GM20000 (cell line): Measurements from ENCODE around the gene TRIO.
A peak's percentile ranks its signal among the peaks of the same experiment; 100 is the strongest.

Experiments
- DNase-seq: peaks from one replicate; pipeline ENCODE4 v3.0.0; 2012; ENCODE audit warnings: low spot score
- TF ChIP-seq, protein P1 (sequence below): IDR thresholded peaks from 2 replicates; pipeline ENCODE4 v1.5.1; 2012; ENCODE audit warnings: mild to moderate bottlenecking, control low read depth; ENCODE audit errors: extremely low read depth, missing control alignments

TRIO gene

GRCh38 chr5:14108170-14108996 lies 34.8 kb upstream of the TRIO start:
- TF ChIP-seq, protein P1, sequence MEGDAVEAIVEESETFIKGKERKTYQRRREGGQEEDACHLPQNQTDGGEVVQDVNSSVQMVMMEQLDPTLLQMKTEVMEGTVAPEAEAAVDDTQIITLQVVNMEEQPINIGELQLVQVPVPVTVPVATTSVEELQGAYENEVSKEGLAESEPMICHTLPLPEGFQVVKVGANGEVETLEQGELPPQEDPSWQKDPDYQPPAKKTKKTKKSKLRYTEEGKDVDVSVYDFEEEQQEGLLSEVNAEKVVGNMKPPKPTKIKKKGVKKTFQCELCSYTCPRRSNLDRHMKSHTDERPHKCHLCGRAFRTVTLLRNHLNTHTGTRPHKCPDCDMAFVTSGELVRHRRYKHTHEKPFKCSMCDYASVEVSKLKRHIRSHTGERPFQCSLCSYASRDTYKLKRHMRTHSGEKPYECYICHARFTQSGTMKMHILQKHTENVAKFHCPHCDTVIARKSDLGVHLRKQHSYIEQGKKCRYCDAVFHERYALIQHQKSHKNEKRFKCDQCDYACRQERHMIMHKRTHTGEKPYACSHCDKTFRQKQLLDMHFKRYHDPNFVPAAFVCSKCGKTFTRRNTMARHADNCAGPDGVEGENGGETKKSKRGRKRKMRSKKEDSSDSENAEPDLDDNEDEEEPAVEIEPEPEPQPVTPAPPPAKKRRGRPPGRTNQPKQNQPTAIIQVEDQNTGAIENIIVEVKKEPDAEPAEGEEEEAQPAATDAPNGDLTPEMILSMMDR = peak; percentile 63
- peak; percentile 71 for DNase-seq

- DNase-seq = peak; percentile 76
- TF ChIP-seq, protein P1 = no peak
These were observed 33.9 kb upstream of the TRIO start for GRCh38 chr5:14109041-14109747.

GRCh38 chr5:14109771-14110170 lies 33.4 kb upstream of the TRIO start:
- TF ChIP-seq, protein P1 = no peak
- no peak for DNase-seq

DNA sequence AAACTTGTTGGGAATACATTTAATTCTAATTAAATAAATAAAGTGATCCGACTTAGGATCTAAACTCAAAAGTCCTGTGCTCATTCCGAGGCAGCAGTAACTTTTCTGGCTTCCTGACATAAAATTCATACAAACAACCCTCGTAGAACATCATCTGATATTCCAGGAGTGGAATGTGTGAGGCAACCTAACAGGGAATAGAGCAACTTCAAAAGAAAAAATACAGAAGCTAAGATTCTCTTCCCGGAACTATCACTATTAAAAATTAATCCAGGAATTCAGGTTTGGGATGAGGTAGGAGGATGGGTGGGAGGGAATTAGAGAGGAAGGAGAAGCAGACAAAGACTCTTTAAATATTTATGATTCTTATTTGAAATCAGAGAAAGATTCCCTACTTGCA lies 32.9 kb upstream of the TRIO start:
- DNase-seq = no peak
- TF ChIP-seq, protein P1 = no peak

DNA sequence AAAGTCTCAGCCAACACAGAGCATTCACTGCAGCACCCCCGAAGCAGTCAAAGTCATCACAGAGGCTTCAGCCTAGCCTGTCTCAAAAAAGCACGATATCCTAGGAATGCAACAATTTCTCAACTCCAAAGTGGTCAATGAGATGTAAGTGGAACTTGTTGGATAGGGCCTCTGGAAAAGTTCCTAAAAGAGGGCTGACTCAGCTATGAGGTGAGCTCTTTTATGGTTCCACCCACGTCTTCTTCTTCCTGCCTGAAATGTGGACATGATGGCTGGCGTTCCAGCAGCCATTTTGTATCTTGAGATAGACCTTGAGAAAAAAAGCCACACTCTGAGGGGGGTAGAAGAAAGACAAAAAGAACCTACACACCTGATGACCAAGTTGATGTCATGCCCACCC lies 32.5 kb upstream of the TRIO start:
- TF ChIP-seq, protein P1 = no peak
- no peak for DNase-seq

DNA sequence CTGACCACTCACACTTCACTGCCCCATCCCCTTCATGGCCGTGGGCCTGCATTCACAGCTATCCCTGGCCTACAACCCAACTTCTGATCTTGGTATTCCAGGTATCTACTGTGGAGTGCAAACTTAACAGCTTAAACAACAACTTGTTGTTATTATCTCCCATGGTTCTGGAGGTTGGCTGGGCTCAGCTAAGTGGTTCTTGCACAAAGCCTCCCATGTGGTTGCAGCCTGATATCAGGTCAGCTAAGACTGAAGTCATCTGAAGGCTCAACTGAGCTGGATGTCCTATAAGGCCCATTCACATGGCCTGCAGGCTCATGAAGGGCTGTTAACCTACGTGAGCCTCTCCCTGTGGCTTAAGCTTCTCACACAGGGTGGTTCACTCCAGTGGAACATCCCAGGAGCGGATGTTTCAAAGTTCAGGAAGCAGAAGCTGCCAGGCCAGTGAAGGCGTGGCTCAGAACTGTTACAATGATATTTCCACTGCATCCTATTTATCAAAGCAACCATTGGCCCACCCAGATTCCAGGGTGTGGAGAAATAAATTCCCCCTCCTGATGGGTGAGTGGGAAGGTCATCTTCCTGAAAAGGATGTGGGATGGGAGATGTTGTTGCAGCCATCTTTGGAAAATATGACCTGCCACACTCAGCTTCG lies 30.0 kb upstream of the TRIO start:
- no peak for DNase-seq
- TF ChIP-seq, protein P1 = no peak
